KMS-11 (cell line): ENCODE results near the gene FGGY.

Experiments used
- H2AFZ ChIP-seq: fragments of 200-600 bp; sonication (generic); 2 replicates; pipeline ENCODE4 v1.6.1; 2016; ENCODE audit warnings: antibody characterized with exemption, mixed run types, low read depth
- H3K27ac ChIP-seq: fragments of 200-600 bp; sonication (generic); 2 replicates; pipeline ENCODE4 v1.6.1; 2016; ENCODE audit warnings: mild to moderate bottlenecking, mixed run types
- H3K27me3 ChIP-seq: fragments of 200-600 bp; sonication (generic); 2 replicates; pipeline ENCODE4 v1.6.1; 2017; ENCODE audit warnings: mild to moderate bottlenecking, low read depth, mixed run types, moderate library complexity; ENCODE audit not compliant: insufficient read depth
- H3K36me3 ChIP-seq: fragments of 200-600 bp; sonication (generic); 2 replicates; pipeline ENCODE4 v1.6.1; 2017; ENCODE audit warnings: mild to moderate bottlenecking, mixed run types; ENCODE audit not compliant: insufficient read depth
- H3K4me1 ChIP-seq: fragments of 200-600 bp; sonication (generic); 2 replicates; pipeline ENCODE4 v1.6.1; 2016; ENCODE audit warnings: mild to moderate bottlenecking, low read depth, mixed run types; ENCODE audit not compliant: poor library complexity, severe bottlenecking
- H3K4me2 ChIP-seq: fragments of 200-600 bp; sonication (generic); 2 replicates; pipeline ENCODE4 v1.7.0; 2016; ENCODE audit warnings: mild to moderate bottlenecking, mixed run types
- H3K4me3 ChIP-seq: fragments of 200-600 bp; sonication (generic); IDR thresholded peaks from 2 replicates; pipeline ENCODE4 v1.6.1; 2017; ENCODE audit warnings: low read depth, low read length, mixed read lengths; ENCODE audit not compliant: insufficient read depth
- H3K79me2 ChIP-seq: fragments of 200-600 bp; sonication (generic); 2 replicates; pipeline ENCODE4 v1.6.1; 2016; ENCODE audit warnings: low read depth, mixed run types; ENCODE audit not compliant: insufficient read depth
- H3K9ac ChIP-seq: fragments of 200-600 bp; sonication (generic); 2 replicates; pipeline ENCODE4 v1.6.1; 2016; ENCODE audit warnings: mild to moderate bottlenecking, mixed run types
- H4K20me1 ChIP-seq: fragments of 200-600 bp; sonication (generic); 2 replicates; pipeline ENCODE4 v1.6.1; 2016; ENCODE audit warnings: mild to moderate bottlenecking, mixed run types; ENCODE audit not compliant: insufficient read depth
- TF ChIP-seq, protein P1 (sequence below): fragments of 200-600 bp; sonication (generic); conservative IDR thresholded peaks from 2 replicates; pipeline ENCODE4 v1.6.1; 2017; ENCODE audit warnings: low read depth, mild to moderate bottlenecking, antibody characterized with exemption, low read length, moderate library complexity, mixed read lengths

The FGGY gene

DNA sequence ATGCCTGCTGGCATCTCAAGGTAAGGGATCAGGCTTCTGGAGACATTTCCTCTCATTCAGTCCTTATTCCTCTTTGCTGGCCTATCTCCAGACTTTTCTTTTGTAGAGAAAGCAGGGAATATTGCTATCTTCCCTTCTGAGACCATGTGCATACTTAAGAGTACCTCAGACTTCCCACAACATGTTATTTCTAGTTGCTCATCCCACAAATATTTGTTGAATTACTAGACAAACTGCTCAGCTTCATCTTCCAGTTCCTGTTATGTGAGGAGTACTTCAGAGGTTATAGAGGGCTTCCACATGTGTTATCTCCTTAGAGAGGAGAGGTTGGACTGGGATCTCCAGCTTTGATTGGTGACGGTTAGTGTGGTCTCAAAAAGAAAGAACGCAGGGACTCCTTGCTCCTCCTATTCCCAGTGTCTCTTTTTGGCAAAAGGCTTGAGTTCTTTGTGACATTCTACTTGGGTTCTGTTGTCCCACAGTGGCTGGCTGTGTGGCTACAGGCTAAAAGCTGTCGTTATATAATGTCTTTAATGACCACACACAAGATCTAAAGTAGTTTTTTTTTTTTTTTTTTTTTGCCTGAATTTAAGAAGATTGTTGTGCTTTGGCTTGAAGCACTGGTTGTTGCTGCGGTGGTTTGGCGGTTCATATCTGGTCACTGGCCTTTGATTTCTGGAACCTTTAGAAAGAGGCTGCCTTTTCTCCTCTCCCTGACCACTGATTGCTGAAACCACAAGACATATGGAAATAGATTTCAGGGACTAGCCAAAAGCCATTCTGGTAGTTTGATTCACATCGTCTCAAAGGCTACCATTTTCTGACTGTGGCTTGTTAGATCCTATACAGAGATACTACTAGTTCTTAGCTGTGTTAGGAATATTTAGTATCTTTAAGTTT, 78.7 kb downstream of the FGGY start:
- Histone ChIP-seq H3K4me3 (no peak overlapping the region), H3K4me1 (no peaks in the 10 kb centered on the region), H3K9ac (no peak overlapping the region), H3K4me2 (no peak overlapping the region), H2AFZ (no peak overlapping the region), H3K36me3 (no peaks in the 10 kb centered on the region), H4K20me1 (no peaks in the 10 kb centered on the region), H3K27ac (no peak overlapping the region), H3K79me2 (no peaks in the 10 kb centered on the region), H3K27me3 (no peaks in the 10 kb centered on the region)
- TF ChIP-seq, protein P1, sequence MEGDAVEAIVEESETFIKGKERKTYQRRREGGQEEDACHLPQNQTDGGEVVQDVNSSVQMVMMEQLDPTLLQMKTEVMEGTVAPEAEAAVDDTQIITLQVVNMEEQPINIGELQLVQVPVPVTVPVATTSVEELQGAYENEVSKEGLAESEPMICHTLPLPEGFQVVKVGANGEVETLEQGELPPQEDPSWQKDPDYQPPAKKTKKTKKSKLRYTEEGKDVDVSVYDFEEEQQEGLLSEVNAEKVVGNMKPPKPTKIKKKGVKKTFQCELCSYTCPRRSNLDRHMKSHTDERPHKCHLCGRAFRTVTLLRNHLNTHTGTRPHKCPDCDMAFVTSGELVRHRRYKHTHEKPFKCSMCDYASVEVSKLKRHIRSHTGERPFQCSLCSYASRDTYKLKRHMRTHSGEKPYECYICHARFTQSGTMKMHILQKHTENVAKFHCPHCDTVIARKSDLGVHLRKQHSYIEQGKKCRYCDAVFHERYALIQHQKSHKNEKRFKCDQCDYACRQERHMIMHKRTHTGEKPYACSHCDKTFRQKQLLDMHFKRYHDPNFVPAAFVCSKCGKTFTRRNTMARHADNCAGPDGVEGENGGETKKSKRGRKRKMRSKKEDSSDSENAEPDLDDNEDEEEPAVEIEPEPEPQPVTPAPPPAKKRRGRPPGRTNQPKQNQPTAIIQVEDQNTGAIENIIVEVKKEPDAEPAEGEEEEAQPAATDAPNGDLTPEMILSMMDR, result no peak

- Histone ChIP-seq H3K79me2 (no peaks in the 10 kb centered on the region), H3K27ac (no peak overlapping the region), H3K4me1 (no peaks in the 10 kb centered on the region), H3K36me3 (no peaks in the 10 kb centered on the region), H3K4me2 (no peak overlapping the region), H2AFZ (no peak overlapping the region), H3K9ac (no peak overlapping the region), H4K20me1 (no peaks in the 10 kb centered on the region), H3K27me3 (no peaks in the 10 kb centered on the region), H3K4me3 (no peak overlapping the region)
- TF ChIP-seq, protein P1, result no peak
Measured at GRCh38 chr1:59377350-59377904, 80.5 kb downstream of the FGGY start.

GRCh38 chr1:59378621-59379370, 81.9 kb downstream of the FGGY start:
- TF ChIP-seq, protein P1, result no peak
- no peak overlapping the region for H3K27ac ChIP-seq

DNA sequence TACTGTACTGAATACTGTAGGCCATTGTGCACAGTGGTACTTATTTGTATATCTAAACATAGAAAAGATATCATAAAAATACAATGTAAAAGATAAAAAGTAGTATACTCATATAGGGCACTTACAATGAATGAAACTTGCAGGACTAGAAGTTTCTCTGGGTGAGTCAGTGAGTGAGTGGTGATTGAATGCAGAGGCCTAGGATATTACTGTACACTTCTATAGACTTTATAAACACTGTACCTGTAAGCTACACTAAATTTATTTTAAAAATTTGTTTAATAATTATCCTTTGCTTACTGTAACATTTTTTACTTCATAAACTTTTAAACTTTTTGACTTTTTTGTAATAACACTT, 82.5 kb downstream of the FGGY start:
- Histone ChIP-seq H3K36me3 (no peaks in the 10 kb centered on the region), H2AFZ (no peak overlapping the region), H3K4me2 (no peak overlapping the region), H3K27ac (no peak overlapping the region), H3K9ac (no peak overlapping the region), H3K4me1 (peaks cover 3% of the 10 kb centered on the region), H3K79me2 (no peaks in the 10 kb centered on the region), H4K20me1 (no peaks in the 10 kb centered on the region), H3K4me3 (no peak overlapping the region), H3K27me3 (no peaks in the 10 kb centered on the region)
- TF ChIP-seq, protein P1, result no peak

More at GRCh38 chr1:59378621-59379370, 81.9 kb downstream of the FGGY start:
- Histone ChIP-seq H4K20me1 (no peaks in the 10 kb centered on the region), H3K36me3 (no peaks in the 10 kb centered on the region), H3K4me3 (no peak overlapping the region), H2AFZ (no peak overlapping the region), H3K9ac (no peak overlapping the region), H3K4me1 (no peaks in the 10 kb centered on the region), H3K4me2 (no peak overlapping the region), H3K79me2 (no peaks in the 10 kb centered on the region), H3K27me3 (no peaks in the 10 kb centered on the region)
